GM21737 (cell line): ENCODE measurements around the gene KNSTRN.
A peak's percentile ranks its signal among the peaks of the same experiment; 100 is the strongest.

Experiments
- ATAC-seq: cut with Tn5 transposase; IDR thresholded peaks from one replicate; pipeline ENCODE4 v1.9.1; 2021; ENCODE audit warnings: mild to moderate bottlenecking, moderate library complexity; ENCODE audit not compliant: unreplicated experiment

Gene KNSTRN, protein sequence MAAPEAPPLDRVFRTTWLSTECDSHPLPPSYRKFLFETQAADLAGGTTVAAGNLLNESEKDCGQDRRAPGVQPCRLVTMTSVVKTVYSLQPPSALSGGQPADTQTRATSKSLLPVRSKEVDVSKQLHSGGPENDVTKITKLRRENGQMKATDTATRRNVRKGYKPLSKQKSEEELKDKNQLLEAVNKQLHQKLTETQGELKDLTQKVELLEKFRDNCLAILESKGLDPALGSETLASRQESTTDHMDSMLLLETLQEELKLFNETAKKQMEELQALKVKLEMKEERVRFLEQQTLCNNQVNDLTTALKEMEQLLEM

DNA sequence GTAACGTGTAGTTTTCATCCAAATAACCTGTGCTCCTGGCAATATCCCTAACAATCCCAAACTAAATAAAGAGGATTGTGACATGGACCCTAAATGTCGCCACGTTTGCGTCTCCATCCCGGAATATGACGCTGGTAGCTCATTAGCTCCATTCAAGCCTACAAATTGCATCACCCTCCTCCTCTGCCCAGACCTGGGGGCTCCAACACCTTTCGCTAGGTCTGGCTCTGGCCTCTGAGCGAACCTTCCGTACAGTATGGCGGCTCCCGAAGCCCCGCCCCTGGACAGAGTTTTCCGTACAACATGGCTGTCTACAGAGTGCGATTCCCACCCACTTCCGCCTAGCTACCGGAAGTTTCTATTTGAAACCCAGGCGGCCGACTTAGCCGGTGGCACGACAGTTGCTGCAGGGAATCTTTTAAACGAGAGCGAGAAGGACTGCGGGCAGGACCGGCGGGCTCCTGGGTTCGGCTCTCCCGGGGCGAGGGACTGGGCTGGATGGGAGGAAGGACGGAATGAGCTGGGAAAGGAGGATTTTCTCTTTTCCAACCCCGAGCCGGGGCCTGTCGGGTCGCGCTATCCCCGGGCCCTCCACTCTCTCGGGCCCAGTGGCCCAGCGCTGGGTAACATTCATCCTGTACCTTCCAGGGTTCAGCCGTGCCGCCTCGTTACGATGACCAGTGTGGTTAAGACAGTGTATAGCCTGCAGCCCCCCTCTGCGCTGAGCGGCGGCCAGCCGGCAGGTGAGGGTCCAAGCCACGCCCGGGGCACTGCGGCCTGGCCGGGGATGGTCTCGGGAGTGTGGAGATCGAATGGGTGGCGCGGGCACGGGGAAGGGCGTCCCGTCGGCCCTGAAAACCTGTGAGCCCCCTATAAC is at the start of gene KNSTRN:
TSS of gene KNSTRN (plus strand) at position 142 of the 877 bp plus-strand sequence. CDS start at position 257, 115 bp downstream.
- ATAC-seq, result peak; percentile 94

DNA sequence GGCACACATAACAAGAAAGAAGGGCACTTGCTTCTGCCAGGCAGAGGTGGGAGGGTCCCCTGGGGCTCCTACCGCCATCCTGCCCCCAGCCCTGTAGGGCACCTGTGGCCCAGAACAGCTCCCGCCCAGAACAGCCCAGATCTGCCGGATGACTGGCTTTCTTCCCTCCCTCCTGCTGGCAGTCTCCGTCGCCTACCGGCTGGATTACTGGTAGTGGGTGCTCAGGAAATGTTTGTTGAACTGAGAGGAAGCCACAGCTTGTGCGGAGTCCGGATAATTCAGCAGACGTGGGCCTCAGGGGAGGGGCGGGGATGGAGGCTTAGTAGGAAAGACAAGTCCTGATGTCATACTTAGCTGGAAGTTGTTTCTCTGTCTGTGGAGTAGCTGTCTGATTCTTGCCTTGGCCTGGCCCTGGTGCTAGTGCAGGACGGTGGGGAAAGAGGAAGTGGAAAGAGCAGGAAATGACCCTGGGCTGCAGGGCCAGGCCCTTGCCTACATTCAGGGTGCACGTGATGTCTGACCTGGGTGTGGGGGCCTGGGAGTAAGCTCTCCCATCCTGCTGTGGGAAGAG is 48.5 kb upstream of the KNSTRN start:
- ATAC-seq, result no peak

DNA sequence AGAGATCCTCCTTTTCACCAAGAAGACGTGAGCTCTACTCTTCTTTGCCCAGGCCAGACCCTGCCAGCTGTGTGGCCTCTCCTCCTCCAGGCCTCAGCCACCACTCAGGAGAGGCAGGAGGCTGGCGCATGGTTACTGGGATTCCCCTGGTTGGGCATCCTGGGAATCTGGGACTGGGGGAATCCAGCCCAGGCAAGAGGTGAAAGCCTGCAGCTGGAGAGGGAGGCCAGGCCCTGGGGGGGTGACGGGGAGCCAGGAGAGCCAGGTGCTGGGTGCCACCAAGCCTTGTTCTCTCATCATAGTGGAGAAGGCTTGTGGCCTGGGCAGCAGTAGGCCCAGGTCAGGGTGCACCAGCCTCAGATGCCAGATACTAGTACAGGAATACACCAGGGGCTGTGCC is 48.0 kb upstream of the KNSTRN start:
- ATAC-seq, result no peak

DNA sequence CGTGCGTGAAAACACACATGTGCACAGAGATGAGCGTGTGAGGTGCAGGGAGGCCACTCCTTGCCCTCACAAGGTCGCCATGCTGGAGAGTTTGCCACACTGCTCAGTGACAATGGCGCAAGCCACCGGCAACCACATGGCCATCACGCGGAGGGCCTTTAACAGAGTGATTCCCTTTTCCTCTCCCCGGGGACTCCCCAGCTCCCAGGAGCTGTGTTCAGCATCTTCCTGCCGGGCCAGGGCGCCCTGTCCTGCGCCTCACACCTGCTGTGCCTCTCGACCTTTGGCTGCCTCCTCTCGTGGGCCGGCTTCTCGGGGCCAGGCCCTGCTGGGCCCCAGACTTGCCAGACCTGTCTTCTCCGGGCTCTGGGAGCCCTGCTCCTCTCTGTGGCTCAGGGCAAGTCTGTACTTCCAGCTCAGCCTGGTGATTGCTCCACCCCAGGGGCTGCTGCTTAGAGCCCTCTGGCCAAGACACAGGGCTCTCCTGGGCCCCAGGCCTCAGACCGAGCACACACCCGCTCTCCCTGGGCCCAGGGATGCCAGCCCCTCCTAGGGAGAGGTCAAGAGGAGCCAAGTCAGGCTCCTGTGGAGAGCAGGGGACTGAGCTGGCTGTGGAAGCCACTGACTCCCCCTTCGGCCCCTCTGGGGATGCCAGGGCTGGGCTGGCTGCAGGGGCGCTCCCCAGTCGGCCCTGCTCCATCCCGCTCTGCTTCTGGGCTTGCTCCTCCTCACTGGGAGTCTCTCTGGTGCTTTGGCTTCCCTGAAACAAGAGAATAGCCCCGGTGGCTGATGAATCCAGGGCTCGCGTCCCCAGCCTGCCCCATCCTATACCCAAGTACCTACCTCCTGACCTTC is 47.4 kb upstream of the KNSTRN start:
- ATAC-seq, result no peak

DNA sequence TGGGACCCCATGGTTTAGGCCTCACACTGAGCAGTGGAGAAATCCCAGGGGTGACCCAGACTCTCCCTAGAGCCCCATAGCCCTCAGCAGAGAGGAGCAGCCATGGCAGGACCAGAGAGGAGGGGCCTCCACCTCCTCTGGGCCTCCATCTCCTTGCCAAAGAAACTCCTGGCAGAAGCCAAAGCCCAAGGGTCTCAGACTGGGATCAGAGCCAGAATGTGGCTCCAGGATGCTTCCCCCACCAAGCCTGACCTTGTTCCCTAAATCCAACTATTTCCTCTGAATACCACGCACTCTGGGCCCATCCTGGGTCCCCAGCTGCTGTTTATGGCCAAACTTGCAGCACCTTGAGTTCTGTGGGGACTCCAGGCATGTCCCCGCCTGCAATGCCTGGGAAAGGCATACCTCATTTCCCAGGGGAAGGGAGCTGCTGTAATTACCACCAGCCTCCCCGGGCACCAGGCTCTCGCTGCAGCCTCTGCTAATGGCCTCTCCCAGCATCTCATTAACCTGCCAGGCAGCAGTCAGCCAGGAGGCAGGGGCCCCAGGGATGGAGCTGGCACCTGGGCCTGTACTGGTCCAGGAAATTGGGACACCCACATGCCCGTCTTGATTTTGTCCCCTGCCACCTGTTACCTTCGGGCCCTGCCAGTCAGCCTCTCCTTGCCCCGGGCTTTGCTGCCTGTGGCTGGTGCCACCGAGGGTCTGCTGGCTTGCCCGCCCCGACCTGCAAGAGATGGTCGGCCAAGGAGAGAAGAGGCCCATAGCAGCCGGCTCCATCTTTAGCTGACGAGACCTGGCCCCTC is 46.4 kb upstream of the KNSTRN start:
- no peak for ATAC-seq

DNA sequence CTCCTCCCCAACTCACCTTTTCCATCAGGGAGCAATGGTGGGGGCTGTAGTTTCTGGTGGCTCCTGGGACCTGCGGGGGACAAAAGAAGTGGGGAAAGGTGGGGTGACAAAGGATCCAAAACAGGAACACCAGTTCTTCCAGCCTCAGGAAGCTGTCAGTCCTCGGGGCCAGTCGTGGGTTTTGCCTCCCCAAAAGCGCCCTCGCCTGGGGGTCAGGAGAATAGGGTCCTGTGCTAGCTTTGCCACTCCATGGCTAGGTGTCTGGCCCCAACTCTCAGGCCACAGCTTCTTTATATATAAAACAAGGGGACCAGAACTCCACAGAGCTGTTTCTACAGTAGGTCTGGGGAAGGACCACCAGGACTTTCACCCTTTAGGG is 45.8 kb upstream of the KNSTRN start:
- no peak for ATAC-seq

DNA sequence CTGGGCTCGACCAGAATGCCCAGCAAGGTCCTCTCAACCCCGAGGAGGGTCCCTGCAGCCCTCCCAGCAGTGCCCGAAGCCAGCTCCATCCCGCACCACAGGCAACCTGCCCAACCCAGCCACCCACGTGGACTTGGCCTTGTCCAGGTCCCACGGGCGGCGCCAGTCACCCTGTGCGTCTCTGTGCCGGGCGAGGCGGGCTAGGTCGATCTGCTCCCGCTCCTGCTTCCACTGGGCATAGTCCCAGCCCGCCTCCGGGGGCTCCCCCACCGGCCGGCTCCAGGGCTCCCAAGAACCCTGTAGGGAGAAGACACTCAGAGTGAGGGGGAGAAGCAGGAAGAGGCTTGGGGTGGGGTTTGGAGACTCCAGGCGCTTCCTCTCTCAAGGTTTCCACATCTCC is 44.9 kb upstream of the KNSTRN start:
- ATAC-seq, result no peak

DNA sequence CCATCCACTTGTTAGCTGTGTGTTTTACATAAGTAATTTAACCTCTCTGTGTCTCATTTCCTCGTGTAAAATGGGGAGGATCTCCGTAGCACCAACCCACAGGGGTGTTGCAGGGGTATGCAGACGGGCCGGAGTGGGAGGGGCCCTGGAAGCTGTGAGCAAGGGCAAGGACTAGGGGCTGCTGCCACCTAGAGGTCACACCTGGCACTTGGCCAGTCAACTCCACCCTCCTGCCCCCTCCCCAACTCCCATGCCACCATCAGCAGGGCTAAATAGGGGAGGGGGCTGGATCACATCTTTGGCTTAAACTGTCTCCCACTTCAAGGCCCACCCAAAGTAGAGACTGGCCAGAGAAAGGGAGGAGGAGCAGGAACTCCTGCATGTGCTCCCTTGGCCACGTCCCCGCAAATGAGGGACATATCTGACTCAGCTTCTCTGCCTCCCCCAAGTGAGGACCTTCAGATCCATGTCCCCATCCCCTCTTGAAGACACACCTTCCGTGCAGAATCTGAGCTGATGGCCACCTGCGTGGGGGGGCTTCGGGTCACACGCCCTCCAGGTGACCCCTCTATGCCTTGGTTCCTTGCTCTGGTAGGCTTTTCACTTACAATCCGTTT is 44.4 kb upstream of the KNSTRN start:
- no peak for ATAC-seq

DNA sequence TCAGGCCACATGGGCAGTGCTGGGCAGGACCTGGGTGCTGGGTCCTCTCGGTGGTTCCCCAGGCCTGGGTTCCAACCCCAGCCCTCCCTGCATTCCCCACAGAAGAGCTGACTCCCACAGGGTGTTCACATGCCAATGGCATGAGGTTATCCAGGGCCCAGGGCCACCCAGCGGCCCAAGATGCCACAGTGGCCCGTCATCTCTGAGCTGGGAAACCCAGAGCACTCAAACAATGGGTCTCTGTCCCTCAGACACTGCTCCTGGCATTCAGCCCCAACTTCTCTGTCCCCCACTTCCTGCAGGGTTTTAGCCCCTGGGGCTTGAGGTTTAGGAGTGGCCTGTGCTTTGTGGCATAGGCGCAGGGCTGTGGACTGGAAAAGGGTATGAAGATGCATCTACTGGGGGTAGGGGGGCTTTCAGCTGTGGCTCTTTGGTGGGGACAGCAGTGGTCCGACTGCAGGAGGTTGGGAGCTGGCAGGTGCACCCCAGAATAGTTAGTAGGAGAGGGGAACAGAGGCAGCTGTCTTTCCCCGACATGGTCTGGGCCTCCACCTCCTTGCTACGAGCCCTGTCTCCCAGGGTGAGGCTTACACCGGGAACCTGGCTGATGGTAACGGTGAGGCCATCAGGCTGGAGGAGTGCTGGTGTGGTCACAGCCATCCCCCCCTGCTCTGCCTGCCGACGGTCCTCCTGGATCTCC is 43.5 kb upstream of the KNSTRN start:
- ATAC-seq, result no peak

DNA sequence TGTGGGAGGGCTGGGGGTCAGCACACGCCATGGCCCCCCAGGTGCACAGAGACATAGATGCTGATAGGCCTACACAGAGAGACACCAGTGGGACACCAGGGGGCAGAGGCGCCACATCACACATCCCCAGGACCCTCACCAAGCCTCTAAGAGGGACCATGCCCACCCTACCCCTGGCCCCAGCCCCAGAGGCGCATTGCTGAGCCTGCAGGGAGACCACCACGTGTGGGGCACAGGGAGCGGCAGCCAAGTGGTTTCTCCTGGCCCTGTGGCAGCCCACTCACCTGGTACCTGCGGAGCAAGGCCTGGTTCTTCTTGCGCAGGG is 42.9 kb upstream of the KNSTRN start:
- no peak for ATAC-seq

DNA sequence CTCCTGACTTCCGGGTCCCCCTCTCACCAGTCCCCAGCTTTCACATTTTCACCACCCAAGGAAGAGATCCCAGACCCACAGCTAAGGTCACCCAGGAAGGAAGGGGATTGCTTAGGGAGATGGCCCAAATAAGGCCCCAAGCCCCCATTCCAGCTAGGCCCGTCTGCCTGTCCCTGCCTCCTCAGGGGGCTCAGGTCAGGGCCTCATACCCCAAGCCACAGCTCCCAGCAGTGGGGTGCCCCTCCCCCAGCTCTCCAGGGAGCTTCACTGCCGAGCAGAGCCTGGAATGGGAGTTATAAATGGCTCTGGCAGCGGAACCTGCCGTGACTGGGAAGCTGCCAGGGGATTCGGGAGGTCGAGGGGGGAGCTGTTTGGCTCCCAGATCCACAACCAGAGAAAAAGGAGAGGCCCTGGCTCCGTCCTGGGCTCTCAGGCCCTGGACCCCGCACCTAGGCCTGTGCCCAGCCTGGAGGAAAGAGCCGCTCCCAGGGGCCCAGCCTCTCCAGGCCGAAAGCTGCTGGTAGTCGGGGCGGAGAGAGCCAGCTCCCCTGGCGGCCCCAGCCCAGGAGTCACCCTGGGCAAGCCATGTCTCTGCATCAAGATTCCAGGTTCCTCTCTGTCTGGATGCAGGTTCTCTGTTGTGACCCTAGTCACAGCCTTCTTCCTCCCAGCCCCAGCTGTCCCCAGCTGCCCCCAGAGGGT is 42.3 kb upstream of the KNSTRN start:
- no peak for ATAC-seq

DNA sequence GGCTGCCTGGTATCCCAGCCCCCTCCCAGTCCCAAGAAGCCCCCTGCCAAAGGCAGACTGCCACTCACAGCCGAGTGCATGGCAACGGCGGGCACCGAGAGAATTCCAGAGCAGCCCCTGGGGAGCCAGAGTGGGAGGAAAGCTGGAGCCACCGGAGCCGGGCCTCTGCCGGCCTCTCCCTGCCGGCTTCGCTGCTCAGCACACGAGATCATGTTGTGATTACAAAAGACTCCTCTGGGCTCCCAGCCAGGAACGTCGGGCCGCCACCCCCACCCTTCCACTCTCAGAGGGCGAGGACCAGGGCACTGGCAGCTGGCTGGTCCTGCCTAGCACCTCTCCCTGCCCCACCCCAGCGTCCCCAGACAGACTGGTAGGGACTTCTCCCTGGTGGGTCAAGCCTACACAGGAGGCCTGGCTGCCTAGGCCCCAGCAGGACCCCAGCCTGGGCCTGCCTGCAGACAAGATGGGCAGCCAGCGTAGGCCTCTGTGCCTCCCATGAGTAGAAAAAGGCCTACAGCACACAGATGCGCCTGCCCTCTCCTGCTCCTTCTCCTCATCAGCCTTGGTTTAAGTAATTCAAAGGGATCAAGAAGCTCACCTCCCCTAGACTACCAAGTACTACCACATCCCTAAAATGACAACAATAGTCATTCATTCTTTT is 41.7 kb upstream of the KNSTRN start, which contains the start of gene CCDC9B:
TSS of gene CCDC9B (minus strand) at position 200 of the 661 bp plus-strand sequence. CDS start at position 80, 120 bp downstream.
- ATAC-seq, result no peak

DNA sequence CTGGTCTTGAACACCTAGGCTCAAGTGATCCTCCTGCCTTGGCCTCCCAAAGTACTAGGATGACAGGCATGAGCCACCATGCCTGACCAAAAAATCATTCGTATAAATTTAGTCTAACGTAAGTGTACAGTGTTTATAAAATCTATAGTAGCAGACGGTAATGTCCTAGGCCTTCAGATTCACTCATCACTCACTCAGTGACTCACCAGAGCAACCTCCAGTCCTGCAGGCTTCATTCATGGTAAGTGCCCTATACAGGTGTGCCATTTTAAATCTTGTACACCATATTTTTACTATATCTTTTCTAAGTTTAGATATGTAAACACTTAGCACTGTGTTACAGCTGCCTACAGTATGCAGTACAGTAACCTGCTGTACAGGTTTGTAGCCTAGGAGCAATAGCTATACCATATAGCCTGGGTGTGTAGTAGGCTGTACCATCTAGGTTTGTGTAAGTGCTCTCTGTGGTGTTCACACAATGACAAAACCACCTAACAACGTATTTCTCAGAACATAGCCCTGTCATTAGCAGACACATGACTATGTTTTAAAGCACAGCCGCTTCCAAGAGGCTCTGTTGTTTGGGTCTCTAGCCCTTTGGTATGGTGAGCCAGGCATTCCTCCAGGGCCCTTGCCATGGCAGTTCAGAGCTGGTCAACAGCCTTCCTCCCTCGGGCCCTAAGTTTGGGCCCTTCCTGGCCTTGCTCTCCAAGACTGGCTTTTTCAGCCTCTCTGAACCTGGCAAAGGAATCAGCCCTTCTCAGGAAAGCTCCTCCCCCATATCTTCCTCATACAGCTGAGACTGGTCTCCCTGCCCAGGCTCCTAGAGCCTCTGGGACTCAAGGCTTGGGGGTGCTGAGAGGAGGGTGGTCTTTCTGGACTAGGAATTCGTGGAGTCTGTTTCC is 39.9 kb upstream of the KNSTRN start:
- ATAC-seq, result no peak

DNA sequence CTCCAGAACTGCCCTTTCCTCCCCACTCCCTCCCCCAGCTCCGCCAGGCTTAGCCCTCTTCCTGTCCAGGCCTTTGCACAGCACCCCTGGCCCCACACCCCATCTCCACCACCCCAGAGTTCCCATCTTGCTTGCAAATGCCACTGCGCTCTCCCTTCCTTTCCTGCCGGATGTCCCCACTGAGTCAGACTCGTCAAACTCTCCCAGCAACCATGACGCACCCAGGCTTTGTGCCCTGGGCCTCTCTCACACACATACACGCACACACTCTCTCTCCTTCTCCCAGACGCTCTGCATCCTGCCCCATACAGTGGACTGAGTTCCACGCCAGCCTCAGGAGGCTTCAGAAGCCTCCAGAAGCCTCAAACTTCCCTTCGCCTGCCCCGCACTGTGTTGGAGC is 39.0 kb upstream of the KNSTRN start:
- ATAC-seq, result no peak

DNA sequence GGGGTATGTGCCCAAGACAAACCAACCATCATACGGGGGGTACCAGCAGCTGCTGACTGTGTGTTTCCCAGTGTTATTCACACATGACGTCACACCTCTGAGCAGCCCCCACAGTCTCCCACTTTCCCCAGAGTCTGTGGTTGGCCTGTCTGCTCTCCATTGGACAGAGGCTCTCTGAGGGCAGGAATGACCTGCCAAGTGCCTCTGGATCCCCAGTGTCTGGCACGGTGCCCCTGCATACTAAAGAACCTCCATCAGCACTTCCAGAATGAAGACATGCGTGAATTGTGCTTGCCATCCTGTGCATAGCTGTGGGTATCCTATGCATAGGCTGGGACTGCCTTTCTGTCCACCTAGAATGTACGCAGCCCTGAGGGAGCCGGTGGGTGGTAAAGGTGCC is 38.3 kb upstream of the KNSTRN start:
- no peak for ATAC-seq

DNA sequence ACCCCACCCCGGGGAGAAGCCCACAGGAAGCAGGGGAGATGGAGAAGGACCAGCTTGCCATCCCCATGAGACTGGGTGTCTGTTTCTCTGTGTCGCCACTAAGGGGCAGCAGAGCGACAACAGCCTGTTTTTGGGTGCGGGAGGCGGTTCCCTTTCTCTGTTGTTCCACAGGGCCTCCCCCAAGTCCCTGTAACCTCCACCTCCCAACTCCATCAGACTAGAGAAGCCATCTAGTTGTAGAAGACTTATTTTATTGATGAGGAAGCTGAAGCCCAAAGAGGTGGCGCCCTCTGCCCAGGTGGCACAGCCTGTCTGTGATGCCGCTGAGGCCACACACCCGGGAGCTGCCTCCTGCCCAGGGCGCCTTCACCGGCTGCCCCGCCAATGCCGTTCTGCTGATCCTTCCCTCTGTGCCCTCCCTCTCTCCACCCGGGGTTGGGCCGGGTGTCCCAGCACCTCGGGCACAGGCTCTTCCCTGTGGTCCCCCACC is 37.8 kb upstream of the KNSTRN start:
- ATAC-seq, result no peak
